Bronchial epithelial cell (primary cell): ENCODE results near the gene PDGFRB. TPM values are rescaled to one million over a fixed set of nuclear protein-coding genes. Genes with fewer than 3 reads are reported as not detected.
A peak's percentile ranks its signal among the peaks of the same experiment; 100 is the strongest.

Experiments
- DNase-seq: peaks from one replicate; pipeline ENCODE4 v3.0.0-alpha.2; 2010; ENCODE audit warnings: low read depth
- FAIRE-seq: peaks from 2 replicates; lab custom pipeline; 2011; peaks lifted over from hg19 to GRCh38; lab: Jason Lieb, UNC
- H3K27me3 ChIP-seq: 2 replicates; pipeline ENCODE4 v1.5.1; 2011; ENCODE audit warnings: low read length; ENCODE audit not compliant: control insufficient read depth, insufficient read depth
- H3K36me3 ChIP-seq: 2 replicates; pipeline ENCODE4 v1.5.1; 2011; ENCODE audit warnings: low read length; ENCODE audit not compliant: control insufficient read depth, insufficient read depth
- H3K4me3 ChIP-seq: 2 replicates; pipeline ENCODE4 v1.5.1; 2011; ENCODE audit warnings: mild to moderate bottlenecking, low read depth, low read length, control low read depth
- CTCF ChIP-seq: IDR thresholded peaks from 2 replicates; pipeline ENCODE4 v1.5.1; 2011; ENCODE audit warnings: mild to moderate bottlenecking, moderate library complexity, low read length, control low read depth, inconsistent platforms; ENCODE audit not compliant: insufficient read depth, severe bottlenecking
- total RNA-seq: library from RNA; depleted of rRNA; stranded (reverse); fragments of >200 nt; gene quantifications from 2 replicates; pipeline ENCODE4 v1.2.1, GENCODE V29; 2014

Gene PDGFRB
- total RNA-seq, 1 donor from 2014 or later = 1.6 TPM

- H3K27me3 ChIP-seq = peaks cover 23% of the 10 kb centered on the region
Observed at GRCh38 chr5:150166650-150167511, 11.2 kb upstream of the PDGFRB start, which contains the start of gene CDX1. Gene CDX1 (plus strand): TSS chr5:150166778. CDS start chr5:150166877, 99 bp downstream.

GRCh38 chr5:150166037-150166649 lies 10.5 kb upstream of the PDGFRB start:
- Histone ChIP-seq H3K36me3 (no peaks in the 10 kb centered on the region), H3K27me3 (peaks cover 23% of the 10 kb centered on the region), H3K4me3 (no peak overlapping the region)
- no peak for FAIRE-seq
- TF ChIP-seq CTCF = no peak
- DNase-seq = no peak

More at GRCh38 chr5:150166650-150167511, 11.2 kb upstream of the PDGFRB start, which contains the start of gene CDX1:
- Histone ChIP-seq H3K4me3 (no peak within 1 kb of the TSS), H3K36me3 (no peaks in the 10 kb centered on the region)
- no peak for TF ChIP-seq CTCF
- FAIRE-seq = no peak
- no peak for DNase-seq

GRCh38 chr5:150164211-150164980 lies 8.8 kb upstream of the PDGFRB start:
- Histone ChIP-seq H3K36me3 (no peaks in the 10 kb centered on the region), H3K4me3 (no peak overlapping the region), H3K27me3 (peaks cover 18% of the 10 kb centered on the region)
- DNase-seq = no peak
- FAIRE-seq = peak; percentile 43
- no peak for TF ChIP-seq CTCF

- no peak overlapping the region for H3K4me3 ChIP-seq
- no peaks in the 10 kb centered on the region for H3K36me3 ChIP-seq
- FAIRE-seq = no peak
- H3K27me3 ChIP-seq = peaks cover 12% of the 10 kb centered on the region
- no peak for TF ChIP-seq CTCF
- no peak for DNase-seq
Observed at GRCh38 chr5:150163547-150164059, 8.0 kb upstream of the PDGFRB start.

- Histone ChIP-seq H3K36me3 (no peaks in the 10 kb centered on the region), H3K4me3 (no peak overlapping the region), H3K27me3 (peaks cover 12% of the 10 kb centered on the region)
- FAIRE-seq = no peak
- no peak for TF ChIP-seq CTCF
- DNase-seq = no peak
Observed at GRCh38 chr5:150163035-150163434, 7.4 kb upstream of the PDGFRB start.
